Measurements from ENCODE around the gene VAV3.
"Not testable (repeated sequence)": the region's sequence is repeated elsewhere in the genome, so short reads cannot be mapped to it uniquely, and the experiment has no call there.

VAV3 gene

GRCh38 chr1:107933736-107934135, 31.2 kb downstream of the VAV3 start:
- DNase-seq = no peak

DNA sequence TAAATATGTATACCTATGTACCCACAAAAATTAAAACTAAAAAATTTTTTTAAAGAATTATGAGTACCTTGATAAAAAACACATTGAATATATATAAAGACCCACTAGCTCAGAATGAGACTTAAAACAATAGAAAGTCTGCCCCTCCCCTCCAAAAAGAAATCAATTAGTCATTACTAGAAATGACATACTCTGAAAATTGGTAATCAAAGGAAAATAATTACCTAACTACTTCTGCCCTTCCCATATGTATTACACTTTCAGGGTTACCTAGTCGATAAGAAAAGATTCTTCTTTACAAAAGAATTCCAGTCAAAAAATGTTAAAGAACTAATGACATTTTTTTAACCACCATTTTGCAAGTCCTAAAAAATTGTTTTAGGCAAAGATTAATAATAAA, 34.7 kb downstream of the VAV3 start:
- DNase-seq = no peak

DNA sequence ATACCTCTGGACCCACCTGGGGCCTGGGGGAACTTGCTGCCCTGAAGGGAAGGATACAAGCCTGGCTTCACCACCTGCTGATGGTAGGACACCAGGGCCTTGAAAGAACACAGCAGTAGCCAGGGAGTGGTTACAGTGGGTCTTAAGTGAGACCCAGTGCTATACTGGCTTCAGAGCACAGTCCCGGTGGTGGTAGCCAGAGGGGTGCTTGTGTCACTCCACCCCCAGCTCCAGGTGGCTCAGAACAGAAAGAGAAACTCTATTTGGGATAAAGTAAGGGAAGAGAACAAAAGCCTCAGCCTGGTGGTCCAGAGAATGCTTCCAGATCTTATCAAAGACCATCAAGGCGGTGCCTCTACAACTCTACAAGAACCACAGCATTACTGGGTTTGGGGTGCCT, 37.2 kb downstream of the VAV3 start:
- no peak for DNase-seq

DNA sequence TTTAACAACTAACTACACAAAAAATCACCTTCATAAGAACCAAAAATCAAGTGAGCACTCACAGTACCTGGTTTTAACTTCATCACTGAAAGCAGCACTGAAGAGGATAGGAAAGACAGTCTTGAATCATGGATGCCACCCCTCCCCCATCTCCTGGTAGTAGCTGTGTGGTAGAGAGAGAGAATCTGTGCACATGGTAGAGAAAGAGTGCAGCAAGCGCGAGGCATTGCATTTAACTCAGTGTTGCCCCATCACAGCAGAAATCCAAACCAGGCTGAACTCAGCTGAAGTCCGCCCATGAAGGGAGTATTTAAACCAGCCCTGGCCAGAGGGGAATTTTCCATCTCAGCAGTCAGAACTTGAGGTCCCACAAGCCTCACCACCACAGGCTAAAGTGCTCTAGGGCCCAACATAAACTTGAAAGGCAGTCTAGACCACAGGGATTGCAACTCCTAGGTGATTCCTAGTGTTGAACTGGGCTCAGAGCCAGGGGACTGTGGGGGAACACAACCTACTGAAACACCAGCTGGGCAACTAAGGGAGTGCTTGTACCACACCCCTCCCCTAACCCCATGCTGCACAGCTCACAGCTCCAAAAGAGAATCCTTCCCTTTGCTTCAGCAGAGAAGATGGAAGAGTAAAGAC, 38.4 kb downstream of the VAV3 start:
- DNase-seq = peak; percentile 5

GRCh38 chr1:107925565-107925964, 39.4 kb downstream of the VAV3 start:
- DNase-seq = no peak

DNA sequence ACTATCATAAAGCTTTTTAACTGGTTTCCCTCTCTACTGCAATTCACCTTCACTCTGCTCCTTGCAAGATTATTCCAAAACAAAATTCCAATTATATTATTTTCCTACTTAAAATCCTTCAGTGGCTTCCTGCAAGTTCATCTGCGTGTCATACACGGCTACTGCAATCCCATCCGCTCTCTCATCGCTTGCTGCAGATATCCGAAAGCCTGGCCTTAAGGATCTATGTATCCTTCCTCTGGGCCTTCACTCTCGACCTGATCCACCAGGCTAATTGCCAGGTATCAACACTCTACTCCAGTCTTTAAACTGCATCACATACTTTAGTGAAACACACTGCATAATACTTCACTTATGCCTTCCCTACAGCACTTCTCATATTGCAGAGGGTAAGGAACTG, 44.0 kb downstream of the VAV3 start:
- DNase-seq = no peak

- DNase-seq = no peak
These were observed 44.4 kb downstream of the VAV3 start for GRCh38 chr1:107920561-107920960.

GRCh38 chr1:107919953-107920352, 45.0 kb downstream of the VAV3 start:
- no peak for DNase-seq

GRCh38 chr1:107914119-107914765, 50.7 kb downstream of the VAV3 start:
- no peak for DNase-seq

DNA sequence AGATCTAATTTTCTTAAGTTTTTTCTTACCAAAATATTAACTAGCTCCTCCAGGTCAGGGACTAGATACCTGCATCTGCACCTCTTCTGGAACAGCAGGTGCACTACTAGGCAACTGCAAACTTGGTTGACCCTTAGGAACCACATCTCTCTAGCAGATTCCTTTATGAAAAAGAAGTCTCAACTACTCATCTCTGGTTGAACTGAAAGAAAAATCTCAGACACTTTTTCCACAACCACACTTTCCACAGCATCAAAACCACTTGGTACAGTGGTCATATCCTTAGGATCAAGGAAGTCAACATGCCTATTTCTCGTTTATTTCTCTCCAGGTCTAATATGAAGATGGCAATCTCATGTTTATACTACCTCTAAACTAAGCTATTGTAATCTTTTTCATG, 52.3 kb downstream of the VAV3 start:
- no peak for DNase-seq

- no peak for DNase-seq
These were observed 64.7 kb downstream of the VAV3 start for GRCh38 chr1:107900090-107900945.

GRCh38 chr1:107899655-107900054, 65.3 kb downstream of the VAV3 start:
- no peak for DNase-seq

GRCh38 chr1:107897438-107898345, 67.3 kb downstream of the VAV3 start:
- DNase-seq = no peak

- no peak for DNase-seq
These were observed 68.0 kb downstream of the VAV3 start for GRCh38 chr1:107896936-107897335.

DNA sequence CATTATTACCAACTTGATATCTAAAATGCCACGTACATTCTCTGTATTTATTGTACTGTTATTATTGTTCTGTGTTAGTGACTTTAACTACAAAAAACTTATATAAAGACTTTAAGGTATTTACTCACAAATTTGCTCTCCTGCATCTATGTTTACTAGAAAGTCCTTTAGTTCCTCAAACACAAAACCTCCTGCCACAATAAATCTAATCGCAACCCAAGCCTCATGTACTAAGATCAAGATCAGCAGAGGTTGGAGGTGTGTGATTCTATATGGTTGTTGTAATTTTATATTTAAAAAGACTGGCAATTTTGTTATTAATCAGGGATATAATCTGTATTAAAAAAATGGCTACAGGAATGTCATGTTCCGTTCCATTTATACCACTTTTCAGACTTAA, 68.6 kb downstream of the VAV3 start:
- no peak for DNase-seq

DNA sequence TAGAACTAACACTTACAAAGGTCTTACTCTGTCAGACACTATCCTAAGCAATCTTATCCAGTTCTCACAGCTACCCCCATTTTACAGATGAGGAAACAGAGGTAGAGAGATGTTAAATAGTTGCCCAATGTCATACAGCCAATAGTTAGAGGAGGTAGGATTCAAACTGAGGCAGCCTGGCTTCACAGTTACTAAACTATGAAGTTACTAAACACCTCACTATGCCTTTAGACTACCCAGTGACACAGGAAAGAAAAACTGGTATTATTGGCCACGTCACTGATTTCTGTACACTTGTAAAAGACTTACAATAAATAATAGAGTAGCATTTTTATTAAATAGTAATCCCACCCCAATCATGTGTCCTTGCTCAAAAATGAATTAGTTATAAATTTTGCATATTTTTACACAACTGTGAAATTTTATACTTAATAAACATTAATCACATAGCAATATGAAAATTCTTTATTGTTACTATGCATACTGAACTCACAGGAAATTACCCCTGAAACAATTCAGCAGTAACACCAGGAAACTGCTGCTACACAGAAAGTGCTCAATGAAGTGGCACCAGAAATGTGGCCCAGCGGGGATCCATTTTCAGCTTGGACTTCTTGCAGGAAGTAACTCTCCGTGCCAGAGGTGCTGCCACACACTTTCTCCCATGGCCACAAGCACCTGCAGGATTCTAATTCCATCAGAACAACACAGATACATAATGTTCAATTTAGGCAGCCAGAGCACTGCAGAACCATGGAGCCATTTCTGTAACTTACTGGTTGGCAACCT, 69.4 kb downstream of the VAV3 start:
- DNase-seq = no peak

- DNase-seq = no peak
These were observed 70.4 kb downstream of the VAV3 start for GRCh38 chr1:107894605-107895004.

- DNase-seq = not testable (repeated sequence)
These were observed 71.6 kb downstream of the VAV3 start for GRCh38 chr1:107893350-107893749.

DNA sequence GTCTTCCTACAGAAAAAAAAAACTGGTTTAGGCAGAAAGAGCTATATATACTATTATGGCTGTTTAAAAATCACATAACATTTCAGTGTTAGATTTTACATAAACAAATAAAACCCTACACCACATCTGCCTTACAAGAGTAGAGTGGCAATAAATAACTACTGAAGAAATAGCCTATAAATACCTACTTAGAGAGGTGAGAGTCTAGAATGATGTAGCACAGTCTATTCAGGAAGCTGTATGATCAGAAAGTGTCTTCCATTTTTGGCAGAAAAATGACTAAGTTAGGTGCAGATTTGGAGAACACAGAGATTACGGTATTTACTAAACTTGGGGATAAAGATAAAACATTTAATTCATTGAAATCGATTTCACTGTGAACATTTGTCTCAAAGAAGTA, 75.5 kb downstream of the VAV3 start:
- DNase-seq = no peak

DNA sequence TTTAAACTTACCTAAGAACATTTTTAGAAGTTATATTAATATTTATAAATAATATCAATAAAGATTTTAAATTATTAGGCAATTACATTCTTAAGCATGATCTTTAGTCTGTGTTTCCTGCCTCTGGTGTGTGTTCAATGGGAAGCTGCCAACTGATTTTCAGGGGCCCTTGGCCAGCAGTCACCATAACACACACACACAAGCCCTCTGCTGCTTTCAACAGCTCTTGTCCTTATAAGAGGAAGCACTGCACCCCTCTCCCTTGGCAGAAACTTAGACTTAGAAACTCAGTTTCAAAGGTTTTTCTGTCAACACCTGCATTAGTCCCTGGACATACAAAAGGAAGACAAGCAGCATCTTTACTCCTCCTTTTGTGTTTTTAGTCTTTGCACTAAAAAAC, 81.4 kb downstream of the VAV3 start:
- peak; percentile 24 for DNase-seq

- DNase-seq = no peak
These were observed 85.1 kb downstream of the VAV3 start for GRCh38 chr1:107879927-107880326.

GRCh38 chr1:107879346-107879745, 85.6 kb downstream of the VAV3 start:
- no peak for DNase-seq
